GM12864 (cell line): Measurements from ENCODE around the gene PPP1R2.

ENCODE experiments used
- DNase-seq: peaks from one replicate; pipeline ENCODE4 v3.0.0-alpha.2; 2011; ENCODE audit warnings: low read depth
- H3K4me3 ChIP-seq: 2 replicates; pipeline ENCODE4 v1.5.1; 2011; ENCODE audit warnings: mild to moderate bottlenecking, low read depth, low read length, control low read depth
- TF ChIP-seq, protein P1 (sequence below): IDR thresholded peaks from 2 replicates; pipeline ENCODE4 v1.5.1; 2011; ENCODE audit warnings: low read depth, mild to moderate bottlenecking, moderate library complexity, low read length, control low read depth, inconsistent platforms; ENCODE audit errors: missing control alignments

PPP1R2 gene

DNA sequence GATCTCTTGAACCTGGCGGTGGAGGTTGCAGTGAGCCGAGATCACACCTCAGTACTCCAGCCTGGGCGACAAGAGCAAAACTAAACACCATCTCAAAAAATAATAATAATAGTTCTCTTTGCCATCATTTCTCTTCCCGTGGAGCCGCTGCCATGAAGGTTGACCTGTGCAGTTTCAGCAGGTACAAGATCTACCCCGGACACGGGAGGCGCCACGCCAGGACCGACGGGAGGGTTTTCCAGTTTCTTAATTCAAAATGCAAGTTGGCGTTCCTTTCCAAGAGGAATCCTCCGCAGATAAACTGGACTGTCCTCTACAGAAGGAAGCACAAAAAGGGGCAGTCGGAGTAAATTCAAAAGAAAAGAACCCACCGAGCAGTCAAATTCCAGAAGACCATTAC is 11.3 kb upstream of the PPP1R2 start:
- no peak for DNase-seq
- no peak overlapping the region for H3K4me3 ChIP-seq
- TF ChIP-seq, protein P1, sequence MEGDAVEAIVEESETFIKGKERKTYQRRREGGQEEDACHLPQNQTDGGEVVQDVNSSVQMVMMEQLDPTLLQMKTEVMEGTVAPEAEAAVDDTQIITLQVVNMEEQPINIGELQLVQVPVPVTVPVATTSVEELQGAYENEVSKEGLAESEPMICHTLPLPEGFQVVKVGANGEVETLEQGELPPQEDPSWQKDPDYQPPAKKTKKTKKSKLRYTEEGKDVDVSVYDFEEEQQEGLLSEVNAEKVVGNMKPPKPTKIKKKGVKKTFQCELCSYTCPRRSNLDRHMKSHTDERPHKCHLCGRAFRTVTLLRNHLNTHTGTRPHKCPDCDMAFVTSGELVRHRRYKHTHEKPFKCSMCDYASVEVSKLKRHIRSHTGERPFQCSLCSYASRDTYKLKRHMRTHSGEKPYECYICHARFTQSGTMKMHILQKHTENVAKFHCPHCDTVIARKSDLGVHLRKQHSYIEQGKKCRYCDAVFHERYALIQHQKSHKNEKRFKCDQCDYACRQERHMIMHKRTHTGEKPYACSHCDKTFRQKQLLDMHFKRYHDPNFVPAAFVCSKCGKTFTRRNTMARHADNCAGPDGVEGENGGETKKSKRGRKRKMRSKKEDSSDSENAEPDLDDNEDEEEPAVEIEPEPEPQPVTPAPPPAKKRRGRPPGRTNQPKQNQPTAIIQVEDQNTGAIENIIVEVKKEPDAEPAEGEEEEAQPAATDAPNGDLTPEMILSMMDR: no peak

DNA sequence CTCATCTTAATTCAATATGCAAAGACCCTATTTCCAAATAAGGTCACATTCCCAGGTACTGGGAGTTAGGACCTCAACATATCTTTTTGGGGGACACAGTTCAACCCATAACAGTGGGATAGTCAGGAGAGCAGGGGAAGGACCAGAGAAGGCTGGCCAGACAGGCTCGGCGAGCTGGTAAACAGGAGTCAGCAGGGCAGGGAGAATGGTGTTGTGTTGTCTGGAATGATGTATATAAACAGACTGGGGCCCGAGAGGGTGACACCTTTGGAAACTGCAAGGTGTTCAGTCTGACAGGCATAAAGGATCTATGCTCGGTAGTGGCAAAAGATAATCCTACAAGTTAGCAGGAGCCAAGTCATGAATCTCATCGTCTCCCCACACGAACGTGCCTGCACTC is 10.1 kb upstream of the PPP1R2 start:
- TF ChIP-seq, protein P1: no peak
- no peak for DNase-seq
- no peak overlapping the region for H3K4me3 ChIP-seq

DNA sequence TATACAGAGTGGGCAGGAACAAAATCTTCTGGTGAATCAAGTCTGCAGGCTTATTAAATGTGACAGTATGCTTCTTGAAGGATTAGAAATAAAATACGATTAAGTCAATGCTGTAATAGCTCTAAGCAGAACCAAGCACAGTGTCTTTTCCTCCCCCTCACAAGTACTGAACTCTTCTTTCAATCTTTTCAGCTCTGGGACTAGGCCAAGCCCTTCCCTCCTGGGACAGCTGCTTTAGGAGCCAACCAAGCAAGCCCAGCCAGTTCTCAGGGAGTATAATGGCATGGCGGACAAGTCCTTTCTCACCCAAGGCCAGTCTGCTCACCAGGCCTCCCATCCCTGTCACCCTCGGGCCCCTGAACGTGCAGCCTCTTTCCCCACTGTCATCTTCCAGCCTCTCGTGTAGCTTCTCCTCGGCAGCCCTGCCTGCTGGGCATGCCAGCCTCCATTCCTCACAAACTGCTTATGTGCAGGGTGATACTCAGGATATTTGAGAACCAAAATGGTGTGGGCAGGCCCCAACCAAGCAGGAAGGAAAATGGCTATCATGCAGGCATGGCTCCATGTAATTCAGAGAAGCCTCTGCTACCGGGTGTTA is 8.4 kb upstream of the PPP1R2 start:
- DNase-seq: no peak
- TF ChIP-seq, protein P1: no peak
- H3K4me3 ChIP-seq: no peak overlapping the region

DNA sequence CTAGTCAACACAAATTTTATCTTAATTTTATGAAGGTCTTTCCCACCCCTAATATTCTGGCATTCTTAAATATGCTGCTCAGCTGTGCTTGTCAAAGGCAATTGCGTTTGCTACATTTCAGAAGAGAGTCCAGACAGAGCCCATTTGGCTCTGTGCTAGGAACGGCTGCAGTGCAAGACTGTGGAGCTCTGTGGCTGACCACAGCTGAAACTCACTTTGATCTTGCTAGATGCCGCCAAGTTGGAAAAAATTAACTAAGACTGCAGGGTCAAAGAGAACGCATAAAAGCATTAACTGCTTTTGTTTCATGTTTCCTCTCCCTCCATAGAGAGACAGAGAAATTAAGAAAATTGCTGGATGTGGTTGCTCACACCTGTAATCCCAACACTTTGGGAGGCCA is 7.6 kb upstream of the PPP1R2 start:
- H3K4me3 ChIP-seq: no peak overlapping the region
- DNase-seq: no peak
- TF ChIP-seq, protein P1: no peak

DNA sequence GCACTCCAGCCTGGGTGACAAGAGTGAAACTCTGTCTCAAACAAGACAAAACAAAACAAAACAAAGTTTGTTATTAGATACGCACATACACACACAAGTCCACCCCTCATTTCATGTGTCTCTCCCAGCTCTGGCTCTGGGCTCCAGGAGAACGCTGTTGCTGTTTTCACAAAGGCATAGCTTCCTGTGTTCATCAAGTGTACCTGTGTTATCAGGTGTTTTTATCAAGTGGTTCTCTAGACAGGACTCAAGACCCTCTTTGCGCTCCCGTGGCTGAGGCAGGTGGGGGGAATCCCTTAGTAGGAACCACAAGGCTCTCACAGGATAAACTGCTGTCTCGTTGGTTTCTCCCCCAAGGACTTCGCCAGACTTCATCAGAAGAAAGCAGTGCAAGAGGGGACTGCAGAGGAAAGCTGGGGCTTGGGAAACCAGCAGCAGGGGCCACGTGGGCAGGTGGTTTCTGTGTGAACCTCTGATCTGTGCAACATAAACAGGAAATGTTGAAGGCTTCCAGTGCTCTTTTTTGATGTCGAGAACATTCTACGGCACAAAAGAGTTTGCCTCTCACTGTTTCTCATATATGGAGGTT is 6.9 kb upstream of the PPP1R2 start:
- no peak overlapping the region for H3K4me3 ChIP-seq
- TF ChIP-seq, protein P1: no peak
- DNase-seq: no peak

DNA sequence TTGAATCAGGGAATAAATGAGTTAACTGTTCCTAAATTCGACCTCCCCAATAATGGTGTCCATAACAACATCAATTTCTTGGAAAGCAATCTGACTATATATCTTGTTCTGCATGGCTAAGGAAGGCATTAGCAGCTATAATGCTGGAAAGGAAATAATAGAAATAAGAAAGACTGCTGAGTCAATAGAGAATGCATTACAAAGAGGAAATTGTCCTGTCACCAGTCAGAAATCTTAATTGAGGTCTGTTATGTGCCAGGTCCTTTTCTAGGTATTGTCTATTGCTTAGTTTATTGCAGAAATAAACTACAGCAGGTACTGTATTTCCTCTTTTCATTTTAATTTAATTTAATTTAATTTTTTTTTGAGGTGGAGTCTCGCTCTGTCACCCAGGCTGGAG is 5.9 kb upstream of the PPP1R2 start:
- TF ChIP-seq, protein P1: no peak
- no peak overlapping the region for H3K4me3 ChIP-seq
- no peak for DNase-seq

DNA sequence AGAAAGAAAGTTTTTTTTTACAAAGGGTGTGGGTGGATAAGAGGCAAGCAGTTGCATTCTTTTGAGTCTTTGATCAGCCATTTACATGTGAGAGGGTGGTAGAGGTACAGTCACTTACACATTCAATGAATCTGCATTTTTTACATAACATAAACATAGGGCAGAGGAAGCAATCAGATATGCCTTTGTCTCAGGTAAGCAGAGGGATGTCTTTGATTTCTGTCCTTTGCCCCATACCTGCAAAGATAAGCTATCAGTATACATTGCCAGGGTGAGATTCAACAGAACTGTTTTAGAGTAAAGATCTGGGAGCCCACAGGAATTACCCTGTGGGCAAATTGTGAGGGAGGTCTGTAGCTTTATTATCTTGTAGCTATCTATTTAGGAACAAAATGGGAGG is 5.4 kb upstream of the PPP1R2 start:
- TF ChIP-seq, protein P1: no peak
- DNase-seq: no peak
- no peak overlapping the region for H3K4me3 ChIP-seq
